Amniotic epithelial cell (primary cell): Measurements from ENCODE around the gene MED25.
A peak's percentile ranks its signal among the peaks of the same experiment; 100 is the strongest.

Source experiments
- DNase-seq: peaks from one replicate; pipeline ENCODE4 v3.0.0-alpha.2; 2010; ENCODE audit warnings: low read depth

The MED25 gene

DNA sequence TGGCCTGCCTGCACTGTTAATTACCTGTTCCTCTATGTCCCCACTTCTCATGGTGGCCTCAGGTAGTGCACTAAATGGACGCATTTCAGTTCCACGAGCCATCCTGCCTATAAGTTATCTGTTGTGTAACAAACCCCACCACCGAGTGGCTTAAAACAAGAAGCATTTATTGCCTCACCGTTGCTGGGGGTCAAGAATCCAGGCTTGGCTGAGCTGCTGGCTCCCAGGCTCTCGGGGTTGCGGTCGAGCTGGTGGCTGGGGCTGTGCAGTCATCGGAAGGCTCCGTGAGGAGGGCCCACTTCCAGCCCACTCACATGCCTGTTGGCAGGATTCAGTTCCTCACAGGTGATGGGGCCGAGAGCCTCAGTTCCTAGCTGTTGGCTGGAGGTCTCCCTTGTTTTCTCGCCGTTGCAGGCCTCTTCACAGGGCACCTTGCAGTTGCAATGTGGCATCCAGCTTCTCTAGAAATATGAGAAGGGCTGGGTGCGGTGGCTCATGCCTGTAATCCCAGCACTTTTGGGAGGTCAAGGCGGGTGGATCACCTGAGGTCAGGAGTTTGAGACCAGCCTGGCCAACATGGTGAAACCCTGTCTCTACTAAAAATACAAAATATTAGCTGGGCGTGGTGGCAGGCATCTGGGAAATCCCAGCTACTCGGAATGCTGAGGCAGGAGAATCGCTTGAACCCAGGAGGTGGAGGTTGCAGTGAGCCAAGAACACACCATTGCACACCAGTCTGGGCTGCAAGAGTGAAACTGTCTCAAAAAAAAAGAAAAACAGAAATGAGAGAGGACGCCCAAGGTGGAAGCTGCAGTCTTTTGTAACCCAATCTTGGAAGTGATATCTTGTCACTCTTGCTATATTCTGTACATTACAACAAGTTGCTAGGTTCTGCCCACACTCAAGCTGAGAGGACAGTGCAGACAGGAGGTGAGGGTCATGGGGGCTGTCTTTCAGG is 26.3 kb downstream of the MED25 start:
- peak; percentile 70 for DNase-seq

GRCh38 chr19:49845414-49845813 is 27.3 kb downstream of the MED25 start:
- DNase-seq, result no peak

- DNase-seq, result no peak
These were observed 28.3 kb downstream of the MED25 start for GRCh38 chr19:49846408-49846807.

DNA sequence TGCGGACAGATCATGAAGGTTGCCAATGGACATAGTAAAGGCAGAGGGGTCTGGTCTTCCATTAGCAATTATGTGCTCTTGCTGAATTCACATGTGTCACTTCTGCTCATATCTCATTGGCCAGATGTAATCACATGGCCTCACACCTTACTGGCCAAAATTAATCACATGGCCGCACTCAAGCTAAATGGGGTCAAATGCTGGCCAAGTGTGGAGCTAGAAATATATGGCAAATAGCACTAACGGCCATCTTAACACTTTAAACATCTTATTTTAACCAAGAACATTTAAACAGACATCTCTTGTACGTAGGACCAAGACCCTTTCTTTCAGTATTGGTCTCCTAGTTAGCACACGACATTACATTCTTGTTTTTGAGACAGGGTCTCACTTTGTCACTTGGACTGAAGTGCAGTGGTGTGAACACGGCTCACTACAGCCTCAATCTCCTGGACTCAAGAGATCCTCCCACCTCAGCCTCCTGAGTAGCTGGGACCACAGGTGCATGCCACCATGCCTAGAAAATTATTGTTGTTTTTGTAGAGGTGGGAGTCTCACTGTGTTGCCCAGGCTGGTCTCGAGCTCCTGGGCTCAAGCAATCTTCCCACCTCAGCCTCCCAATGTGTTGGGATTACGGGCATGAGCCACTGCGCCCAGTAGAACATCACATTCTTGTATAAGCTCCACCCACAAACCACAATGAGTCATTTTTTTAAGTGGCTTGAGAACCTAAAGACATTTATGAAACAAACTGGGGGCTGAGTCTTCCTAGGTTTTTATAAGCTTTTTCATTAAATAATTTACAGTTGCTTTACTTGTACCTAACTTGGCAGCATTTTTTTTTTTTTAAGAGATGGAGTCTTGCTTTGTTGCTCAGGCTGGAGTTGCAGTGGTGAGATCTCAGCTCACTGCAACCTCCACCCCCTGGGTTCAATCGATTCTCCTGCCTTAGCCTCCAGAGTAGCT is 29.9 kb downstream of the MED25 start:
- peak; percentile 95 for DNase-seq

- no peak for DNase-seq
These were observed 30.8 kb downstream of the MED25 start for GRCh38 chr19:49848938-49849337.

DNA sequence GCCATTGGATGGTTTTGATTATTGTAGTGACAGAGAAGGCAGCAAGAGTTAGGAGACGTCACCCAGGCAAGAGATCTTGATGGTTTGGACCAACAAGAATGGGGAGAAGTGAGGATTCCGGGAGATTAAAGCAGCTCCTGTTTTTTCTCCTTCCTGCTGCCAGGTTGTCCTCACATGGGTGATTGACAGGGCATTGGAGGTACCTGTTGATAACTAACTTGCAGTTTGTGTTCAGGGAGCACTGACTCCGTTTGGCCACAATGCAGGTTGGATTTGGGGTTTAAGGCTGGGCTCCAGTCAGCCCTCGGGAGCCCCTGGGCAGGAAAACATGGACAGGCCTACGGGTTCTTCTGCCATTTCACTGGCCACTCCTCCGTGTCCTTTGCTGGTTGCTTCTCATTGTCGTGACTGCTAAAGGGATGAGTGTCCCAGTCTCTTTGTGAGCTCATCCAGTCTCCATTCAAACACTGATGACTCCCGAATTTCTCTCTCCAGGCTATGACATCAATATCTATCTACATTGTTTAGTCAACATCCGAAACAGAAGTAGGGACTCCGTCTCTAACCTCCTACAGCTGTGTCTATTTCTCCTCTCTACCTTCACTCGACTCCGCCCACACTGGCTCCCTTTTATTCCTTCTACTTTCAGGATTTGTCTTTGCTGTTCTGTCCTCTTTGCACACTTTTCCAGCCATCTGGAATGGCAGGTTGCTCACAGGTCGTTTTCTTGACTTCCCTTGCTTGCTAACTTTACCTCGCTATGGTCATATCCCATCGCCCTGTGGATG is 31.5 kb downstream of the MED25 start:
- DNase-seq, result no peak

DNA sequence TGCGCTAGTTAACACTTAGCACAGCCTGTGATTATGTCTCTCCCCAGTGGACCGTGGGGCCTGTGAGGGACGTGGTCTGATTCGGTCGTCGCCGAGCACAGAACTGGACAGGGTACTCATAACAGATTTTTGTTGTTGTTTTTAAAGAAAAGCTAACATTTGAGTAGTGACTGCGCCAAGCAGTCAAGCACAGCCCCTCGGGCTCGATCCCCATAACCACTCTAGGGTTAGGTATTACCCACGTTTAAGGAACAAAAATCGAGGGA is 32.1 kb downstream of the MED25 start:
- DNase-seq, result no peak

GRCh38 chr19:49850487-49851342 is 32.6 kb downstream of the MED25 start, which contains the start of gene PTOV1:
Gene PTOV1 (plus strand): TSS chr19:49851159.
- DNase-seq, result peak; percentile 87

GRCh38 chr19:49851456-49852259 is 33.6 kb downstream of the MED25 start:
- no peak for DNase-seq

DNA sequence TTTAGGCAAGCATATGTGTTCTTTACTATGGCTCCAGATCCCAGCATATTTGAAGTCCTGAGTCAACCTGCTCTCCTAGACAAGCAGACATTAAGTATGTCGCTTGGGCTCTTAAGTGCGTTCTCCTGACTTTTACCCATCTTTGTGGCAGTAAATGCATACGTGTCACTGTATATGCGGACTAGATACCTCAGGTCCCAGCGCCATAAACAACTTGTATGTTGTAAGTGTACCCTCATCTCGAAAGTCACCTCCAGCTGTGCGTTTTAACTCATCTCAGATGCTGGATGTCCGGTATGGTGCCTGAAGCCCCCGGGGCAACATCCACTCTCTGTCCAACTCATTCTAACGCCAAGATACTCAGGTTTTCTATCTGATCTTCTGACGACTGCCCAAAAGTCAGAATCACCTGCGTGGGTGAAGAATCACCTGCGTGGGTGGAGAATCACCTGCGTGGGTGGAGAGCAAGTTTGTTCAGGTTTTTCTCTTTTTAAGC is 34.6 kb downstream of the MED25 start:
- no peak for DNase-seq

DNA sequence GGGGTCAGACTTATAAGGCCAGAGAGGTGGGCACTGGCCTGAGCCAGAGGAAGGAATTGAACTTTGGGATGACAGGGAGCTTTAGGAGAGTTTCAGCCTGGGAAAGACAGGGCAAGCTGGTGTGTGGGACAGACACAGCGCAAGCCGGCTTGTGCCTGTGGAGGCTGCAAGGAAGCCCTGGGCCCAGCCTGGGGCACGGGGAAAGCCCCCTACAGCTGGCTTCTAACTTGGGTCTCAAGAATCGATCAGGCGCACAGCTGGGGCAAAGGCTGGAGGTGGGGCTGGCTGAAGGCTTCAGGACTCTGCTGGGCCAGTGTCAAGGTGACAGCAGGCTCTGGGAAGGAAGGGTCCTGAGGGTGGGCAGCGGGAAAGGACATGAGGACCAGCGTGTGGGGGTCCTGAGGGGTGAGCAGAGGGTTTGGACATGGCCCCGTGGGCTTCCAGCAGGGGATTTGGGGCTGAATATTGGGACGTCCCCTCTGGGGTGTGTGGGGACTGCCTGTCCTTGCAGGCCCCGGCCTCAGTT is 35.8 kb downstream of the MED25 start:
- no peak for DNase-seq

- no peak for DNase-seq
These were observed 36.5 kb downstream of the MED25 start for GRCh38 chr19:49854378-49855263.

DNA sequence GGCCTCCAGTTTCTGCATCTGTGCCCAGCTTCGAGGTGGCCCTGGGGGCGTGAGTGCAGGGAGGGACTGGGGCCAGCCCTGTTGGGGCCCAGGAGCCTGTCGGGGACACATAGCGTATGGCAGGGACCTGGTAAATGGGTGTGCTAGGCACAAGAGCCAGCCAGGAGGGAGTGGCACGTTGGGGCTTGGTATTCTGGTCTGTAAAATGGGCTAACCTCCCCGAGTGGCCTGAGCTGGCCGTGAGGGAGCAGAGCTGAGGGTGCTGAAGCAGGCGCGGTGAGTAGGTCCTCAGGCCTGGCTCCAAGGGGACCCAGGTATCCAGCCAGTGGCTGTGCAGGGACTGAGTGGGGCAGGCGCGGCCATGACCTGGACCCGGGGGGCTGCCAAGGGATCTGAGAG is 37.2 kb downstream of the MED25 start:
- no peak for DNase-seq

GRCh38 chr19:49855676-49856573 is 37.8 kb downstream of the MED25 start:
- no peak for DNase-seq

DNA sequence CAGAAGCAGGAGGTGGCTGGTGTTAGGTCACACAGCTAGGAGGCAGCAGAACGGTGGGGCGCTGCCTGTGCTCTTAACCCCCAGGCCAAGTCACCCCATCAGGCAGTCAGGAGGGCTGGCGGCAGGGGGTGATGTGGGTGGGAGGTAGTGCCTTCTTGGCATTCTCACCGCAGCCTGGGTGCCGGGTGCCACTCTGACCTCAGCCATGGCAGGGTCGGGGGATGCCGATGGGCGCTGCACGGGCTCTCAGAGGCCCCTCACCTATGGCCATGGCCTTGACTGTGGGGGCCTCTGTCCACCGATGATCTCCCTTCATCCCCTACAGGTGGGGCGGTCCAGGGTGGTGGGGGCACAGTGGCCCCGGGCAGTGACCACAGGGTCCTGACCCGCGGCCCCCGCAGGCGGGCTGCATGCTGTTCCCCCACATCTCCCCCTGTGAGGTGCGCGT is 38.5 kb downstream of the MED25 start:
- no peak for DNase-seq

GRCh38 chr19:49857061-49857837 is 39.2 kb downstream of the MED25 start:
- DNase-seq, result no peak

GRCh38 chr19:49857838-49858087 is 39.7 kb downstream of the MED25 start:
- no peak for DNase-seq
